HG03432 (cell line): ENCODE measurements around the gene OPN3.

Experiments
- ATAC-seq: cut with Tn5 transposase; IDR thresholded peaks from one replicate; pipeline ENCODE4 v1.9.1; 2021; ENCODE audit warnings: mild to moderate bottlenecking, moderate library complexity; ENCODE audit not compliant: unreplicated experiment

The OPN3 gene

DNA sequence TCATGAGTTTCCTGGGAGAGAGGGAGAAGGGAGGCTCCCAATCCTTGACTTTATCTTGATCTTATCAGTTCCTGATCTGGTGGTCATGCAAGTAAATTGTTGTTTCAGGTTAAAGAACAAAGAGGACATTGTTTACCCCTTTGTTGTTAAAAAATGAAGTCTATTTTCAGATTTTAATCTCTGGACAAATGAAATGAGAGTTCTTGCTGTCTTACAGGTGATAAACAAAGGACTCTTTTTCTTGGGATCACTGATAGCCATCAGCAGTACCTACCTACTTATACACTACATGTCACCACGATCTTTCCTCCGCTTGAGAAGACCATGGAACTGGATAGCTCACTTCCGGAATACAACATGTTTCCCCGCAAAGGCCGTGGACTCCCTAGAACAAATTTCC, 48.4 kb downstream of the OPN3 start:
- ATAC-seq: no peak

DNA sequence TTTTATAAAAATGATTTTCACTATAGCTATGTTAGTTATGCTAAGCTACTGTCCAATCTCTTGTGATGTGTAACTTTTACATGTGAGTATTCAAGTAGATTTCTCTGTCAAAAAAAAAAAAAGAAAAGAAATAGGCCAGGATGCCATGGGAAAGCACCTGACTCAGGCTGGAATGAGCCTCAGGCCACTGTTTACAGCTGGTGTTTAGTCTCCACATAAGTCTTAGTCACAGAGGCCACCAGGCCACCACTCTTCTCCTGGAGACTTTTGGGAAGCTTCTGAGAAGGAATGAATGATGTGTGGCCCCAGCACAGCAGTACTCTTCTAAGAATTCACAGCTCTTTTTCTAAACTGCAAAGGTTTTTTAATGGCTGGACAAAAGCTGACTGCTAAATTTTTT, 48.9 kb downstream of the OPN3 start:
- ATAC-seq: no peak

DNA sequence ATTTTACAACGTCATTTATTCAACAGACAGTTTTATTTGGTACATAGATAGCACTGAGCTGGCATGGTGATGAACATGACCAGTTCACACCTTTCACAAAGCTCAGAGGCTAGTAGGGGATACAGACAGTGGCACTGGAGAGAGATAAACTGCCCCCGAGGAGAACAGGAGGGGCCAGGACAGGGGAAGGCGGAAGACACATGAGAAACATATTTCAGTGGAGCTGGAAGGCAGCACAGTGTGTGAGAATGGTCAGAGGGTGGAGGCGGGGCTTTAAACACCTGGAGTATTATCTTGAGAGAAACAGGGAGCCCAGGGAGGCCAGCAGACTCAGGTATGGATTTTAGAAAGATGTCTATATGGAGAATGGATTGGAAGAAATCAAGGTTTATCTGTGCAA, 49.5 kb downstream of the OPN3 start:
- no peak for ATAC-seq

DNA sequence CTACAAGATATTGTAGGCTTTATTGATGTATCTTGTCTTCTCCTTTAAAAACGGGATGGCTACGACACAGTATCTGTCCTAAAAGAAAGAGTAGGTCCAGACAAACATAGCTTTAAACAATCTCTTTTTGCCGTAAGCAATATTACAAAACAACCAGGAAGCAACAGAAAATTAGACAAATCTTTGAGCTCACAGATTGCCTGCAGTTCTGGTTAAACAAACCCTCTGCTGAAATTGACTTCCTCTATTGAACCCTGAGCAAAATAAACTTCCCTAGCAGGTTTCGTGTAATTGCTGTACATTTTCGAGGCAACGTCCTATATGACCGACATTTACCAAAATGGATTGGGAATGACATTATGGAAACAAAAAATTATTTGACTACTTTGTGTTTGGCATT, 50.6 kb downstream of the OPN3 start:
- no peak for ATAC-seq

DNA sequence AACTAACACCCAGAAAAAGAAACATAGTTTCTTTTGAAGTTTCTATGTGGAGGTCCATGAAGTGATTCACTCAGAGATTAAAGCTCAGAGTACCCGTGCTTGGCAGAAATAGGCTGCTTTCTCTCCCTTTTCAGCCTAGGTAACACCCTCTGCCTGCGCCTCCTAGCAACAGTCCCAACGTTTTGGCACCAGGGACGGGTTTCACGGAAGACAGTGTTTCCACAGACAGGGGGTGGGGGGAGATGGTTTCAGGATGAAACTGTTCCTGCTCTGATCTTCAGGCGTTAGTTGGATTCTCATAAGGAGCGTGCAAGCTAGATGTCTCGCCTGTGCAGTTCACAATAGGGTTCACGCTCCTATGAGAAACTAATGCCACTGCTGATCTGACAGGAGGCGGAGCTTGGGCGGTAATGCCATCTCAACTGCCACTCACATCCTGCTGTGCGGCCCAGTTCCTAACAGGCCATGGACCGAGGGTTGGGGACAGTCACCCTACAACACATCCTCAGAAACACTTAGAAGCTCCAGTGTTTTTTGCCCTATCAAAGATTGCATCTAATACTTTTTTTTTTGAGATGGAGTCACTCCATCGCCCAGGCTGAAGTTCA, 53.2 kb downstream of the OPN3 start:
- no peak for ATAC-seq

DNA sequence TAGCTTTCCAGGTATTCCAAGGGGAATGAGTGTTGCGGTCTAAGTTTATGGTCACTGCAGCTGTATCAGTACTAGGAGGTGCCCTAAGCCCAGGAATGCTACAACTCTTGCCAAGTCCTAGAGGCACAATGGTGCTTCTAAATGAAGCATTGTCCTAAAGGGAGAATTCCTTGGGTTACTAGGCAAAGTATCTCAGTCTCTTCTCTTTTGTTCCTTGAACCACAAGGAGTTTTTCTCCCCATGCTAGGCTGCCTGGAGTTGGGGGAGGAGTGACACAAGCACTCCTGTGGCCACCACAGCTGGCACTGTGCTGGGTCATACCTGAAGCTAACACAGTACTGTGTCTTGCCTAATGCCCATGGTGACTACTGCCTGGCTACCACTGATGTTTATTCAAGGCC, 57.2 kb downstream of the OPN3 start:
- ATAC-seq: no peak

DNA sequence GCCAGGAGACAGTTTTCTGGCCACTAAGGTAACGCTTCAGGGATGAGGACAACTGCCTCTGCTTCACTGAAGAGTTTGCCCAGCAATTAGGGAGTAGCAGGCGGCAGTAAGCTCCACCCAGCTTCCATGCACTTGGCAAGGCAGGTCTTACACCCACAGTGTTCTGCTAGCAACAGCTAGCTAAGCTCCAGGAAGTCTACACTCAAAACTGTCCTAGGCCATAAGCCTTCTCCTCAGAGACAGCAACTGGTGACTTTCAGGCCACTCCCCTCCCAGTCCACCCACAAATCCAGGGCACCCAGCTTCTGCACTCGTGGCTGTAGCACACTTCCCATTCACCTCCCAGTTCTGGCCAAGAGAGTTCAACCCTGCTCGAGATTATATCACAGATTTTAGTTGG, 60.7 kb downstream of the OPN3 start:
- peak; percentile 47 for ATAC-seq

DNA sequence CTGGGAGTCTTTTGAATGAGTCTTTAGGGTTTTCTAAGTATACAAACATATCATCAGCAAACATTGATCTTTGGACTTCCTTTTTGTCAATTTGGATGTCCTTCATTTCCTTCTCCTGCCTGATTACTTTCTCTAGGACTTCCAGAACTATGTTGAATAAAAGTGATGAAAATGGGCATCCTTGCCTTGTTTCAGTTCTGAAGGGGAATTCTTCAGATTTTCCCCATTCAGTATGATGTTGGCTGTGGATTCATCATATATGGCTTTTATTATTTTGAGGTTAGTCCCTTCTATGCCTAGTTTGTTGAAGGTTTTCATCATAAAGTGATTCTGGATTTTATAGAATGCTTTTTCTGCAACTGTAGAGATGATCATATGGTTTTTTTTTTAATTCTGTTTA, 66.0 kb downstream of the OPN3 start:
- no peak for ATAC-seq

DNA sequence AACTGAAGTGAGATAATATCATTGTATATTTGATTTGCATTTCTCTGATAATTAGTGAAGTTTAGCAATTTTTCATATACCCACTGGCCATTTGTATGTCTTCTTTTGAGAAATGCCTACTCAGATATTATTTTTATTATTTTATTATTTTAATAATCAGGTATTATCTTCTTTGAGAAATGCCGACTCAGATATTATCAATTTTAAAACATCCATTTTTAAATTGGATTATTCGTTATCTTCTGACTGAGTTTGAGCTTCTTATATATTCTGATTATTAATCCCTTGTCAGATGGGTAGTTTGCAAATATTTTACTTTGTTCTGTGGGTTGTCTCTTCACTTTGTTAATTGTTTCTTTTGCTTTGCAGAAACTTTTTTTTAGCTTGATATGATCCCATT, 70.3 kb downstream of the OPN3 start:
- no peak for ATAC-seq

DNA sequence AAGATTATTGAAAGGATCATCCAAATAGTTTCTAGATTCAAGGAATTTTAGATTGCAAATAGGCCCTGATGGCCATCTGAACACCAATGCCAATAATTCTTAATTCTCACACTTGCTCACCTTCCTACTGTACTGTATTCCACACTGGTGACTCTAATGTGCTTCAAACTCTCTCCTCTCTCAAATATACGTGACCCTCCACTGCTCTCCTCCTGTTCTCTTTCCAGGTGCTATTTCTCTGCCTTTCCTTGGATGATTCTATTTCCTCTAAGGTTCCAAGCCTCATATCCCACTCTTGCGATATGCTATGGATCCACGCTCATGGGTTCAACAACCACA, 79.4 kb downstream of the OPN3 start:
- no peak for ATAC-seq

DNA sequence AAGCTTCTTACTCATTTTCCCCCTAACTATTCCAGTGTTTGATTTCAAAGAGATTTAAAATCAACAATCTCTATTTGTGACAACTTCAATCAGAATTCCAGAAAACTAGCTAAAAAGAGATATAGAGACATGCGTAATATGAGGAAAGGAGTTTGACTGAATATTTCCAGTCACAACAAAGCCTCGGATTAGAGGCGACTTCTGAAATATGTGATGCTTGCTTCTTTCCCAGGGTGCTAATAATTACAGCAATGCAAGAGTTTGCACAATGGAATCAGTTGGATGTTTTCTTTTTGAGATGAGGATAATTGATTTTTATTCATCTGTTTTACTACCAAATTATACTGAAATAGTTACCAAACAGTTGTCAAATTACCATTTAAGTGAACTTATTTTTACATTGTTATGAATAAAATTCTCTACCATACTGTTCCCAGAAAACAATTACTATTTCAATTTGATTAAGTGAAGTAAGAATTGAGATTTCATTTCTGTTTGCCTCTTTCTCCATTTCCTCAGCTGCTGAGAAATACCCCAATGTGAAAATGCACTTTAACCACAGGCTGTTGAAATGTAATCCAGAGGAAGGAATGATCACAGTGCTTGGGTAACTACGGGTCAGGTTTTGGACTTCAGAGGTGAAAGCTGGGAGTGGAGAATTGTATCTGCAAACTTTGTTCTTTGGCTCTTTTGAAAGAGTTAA, 79.9 kb downstream of the OPN3 start:
- no peak for ATAC-seq

DNA sequence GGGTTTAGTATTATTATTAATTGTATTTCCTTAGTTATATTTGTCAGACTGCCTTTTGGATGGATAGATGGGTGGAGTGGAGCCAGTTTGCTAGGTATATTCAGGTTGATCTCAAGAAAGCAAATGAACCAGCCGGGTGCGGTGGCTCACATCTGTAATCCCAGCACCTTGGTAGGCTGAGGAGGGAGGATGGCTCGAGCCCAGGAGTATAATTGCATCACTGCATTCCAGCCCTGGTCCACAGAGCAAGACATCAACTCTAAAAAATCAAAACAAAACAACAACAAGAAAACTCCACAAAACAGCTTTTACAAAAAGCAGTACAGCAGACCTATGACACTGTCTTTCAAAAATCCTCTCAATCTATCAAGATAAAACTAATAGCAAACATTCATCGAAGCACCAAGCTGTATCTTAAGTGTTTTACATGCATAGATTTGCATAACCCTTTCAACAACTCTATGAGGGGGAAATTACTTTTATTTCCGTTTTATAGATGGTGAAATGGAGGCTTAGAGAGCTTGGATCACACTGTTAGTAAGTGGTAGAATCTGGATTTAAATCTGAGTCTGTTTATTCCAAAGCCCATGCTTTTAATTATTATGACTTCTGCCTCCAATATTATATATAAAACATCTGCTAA, 82.5 kb downstream of the OPN3 start:
- ATAC-seq: no peak

DNA sequence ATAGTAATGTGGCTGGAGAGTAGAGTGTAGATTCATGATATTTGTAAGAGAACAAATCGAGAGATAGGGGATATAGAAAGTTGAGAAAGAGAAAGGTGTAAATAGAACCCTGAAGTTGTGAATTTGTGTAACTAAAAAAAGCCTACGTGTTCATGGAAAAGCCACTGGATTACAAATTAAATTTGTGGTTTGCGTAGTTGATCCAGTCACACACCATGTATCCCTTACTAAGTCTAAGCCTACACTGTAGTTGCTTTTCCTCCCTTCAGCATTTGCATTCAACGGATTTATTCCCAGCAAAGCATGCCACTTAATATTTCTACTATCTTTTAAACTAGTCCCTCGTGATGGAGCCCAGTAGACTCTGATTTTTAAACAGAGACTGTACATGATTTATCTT, 83.1 kb downstream of the OPN3 start:
- no peak for ATAC-seq

DNA sequence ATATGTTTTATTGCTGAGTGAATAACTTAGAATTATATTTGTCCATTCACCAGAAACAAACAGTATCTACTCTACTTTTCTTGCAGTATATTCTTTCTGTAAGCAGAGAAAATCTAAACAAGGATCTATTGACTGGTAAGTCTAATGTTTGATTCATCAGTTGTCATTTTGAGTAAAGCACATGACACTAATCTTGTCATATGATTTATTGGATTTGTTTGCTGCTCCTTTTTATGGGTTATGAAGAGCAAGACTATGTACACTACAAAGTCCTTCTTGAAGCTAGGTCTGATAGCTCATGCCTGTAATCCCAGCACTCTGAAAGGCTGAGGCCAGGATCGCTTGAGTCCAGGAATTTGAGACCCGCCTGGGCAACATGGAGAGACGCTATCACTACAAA, 84.6 kb downstream of the OPN3 start:
- ATAC-seq: no peak

DNA sequence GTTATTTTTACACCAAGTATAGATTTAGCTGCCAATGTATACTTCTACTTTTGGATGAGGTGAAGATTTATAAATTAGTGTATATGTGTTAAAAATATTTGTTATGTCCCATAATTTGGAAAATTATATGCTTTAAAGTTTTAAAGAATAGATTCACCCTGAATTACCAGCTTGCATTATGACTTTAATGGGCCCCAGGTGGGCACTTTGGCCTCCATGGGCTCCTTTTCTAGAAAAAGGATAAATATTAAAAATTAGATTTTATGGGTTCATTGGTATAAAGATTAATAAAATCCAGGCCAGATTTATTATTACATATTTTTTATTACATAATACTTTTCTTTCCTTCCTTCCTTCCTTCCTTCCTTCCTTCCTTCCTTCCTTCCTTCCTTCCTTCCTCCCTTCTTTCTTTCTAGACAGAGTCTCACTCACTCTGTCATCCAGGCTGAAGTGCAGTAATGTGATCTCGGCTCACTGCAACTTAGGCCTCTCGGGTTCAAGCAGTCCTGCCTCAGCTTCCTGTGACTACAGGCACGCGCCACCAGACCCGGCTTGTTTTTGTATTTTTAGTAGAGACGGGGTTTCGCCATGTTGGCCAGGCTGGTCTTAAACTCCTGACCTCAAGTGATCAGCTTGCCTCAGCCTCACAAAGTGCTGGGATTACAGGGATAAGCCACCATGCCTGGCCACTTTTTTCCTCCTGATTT, 86.1 kb downstream of the OPN3 start:
- no peak for ATAC-seq

DNA sequence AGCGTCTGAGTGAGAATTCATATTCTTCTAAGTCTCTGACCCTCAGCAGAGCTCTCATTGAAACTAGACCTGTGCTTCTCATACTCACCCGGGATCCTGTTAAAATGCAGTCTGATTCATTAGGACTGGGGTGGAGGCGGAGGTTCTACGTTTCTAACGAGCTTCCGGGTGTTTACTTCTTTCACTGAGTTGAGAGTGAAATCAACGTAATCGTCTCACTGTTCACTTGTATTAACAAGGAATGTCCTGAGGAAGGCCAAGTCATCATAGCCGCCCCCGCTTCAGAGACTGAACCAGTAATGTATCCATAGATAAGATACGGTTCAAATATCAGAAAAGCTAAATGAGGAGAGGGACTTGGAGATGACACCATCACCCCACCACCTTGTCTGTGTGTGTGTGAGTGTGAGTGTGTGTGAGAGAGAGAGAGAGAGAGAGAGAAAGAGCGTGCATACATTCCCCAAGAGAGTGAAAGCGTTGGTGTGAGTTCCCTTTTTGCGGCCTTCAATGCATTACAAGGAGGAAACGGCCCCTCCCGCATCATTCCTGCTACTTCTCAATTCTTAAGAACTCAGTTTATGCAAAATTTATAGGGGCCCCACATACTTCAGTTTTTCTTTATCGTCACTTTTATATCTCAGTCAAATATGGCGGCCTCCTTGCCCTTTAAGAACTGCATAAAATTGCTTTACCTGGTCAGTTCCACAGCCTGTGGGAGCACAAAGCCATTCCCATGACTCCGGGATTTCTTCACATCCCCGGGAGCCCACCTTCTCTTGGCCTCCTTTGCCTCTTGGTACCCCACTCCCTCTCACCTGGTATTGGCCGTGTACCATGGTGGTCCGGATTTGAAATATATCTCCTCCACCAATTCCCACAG, 88.2 kb downstream of the OPN3 start:
- peak; percentile 90 for ATAC-seq

DNA sequence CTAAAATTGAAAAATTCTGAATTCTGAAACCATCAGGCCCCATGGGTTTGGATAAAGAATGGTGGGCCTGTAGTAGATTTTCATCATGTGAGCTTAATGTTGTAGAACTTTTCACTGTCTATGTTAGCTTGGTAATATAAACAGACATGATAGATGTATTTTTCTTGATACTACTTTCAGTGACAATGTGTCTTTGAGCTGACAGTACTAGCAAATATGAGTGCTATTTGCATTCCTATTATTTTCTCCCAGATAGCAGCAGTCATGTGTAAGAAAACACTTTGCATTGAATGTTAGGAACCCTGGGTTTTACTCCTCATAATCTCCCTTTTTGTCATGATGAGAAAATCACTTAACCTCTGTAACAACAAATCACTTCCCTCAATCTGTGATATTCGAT, 89.9 kb downstream of the OPN3 start:
- ATAC-seq: no peak

DNA sequence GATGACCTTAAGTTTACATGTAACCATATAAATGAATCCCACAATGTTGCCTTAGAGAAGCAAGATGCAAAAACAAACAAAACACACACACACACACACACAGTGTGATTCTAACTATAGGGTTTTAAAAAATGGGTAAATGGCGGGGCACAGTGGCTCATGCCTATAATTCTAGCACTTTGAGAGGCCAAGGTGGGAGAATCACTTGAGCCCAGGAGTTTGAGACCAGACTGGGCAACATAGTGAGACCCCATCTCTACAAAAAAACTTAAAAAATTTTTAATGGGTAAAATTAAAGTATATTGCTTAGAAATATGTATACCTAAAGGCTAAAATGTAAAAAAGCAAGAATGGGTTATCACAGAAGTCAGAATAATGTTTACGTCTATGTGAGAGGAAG, 92.2 kb downstream of the OPN3 start:
- ATAC-seq: no peak
